Measurements from ENCODE around the gene PTDSS2. TPM values are rescaled to one million over a fixed set of nuclear protein-coding genes. Genes with fewer than 3 reads are reported as not detected.
"Not testable (repeated sequence)": the region's sequence is repeated elsewhere in the genome, so short reads cannot be mapped to it uniquely, and the experiment has no call there.

The PTDSS2 gene
- total and polyA plus RNA-seq, 10 of the 15 experiments (the other 5 are each of a cell fraction or from before 2014, with no cell fraction given): 0.39 to 21.1 (median 10.8) TPM

GRCh38 chr11:449889-450808, at the start of gene PTDSS2 (continued):
- TF ChIP-seq, protein P1, sequence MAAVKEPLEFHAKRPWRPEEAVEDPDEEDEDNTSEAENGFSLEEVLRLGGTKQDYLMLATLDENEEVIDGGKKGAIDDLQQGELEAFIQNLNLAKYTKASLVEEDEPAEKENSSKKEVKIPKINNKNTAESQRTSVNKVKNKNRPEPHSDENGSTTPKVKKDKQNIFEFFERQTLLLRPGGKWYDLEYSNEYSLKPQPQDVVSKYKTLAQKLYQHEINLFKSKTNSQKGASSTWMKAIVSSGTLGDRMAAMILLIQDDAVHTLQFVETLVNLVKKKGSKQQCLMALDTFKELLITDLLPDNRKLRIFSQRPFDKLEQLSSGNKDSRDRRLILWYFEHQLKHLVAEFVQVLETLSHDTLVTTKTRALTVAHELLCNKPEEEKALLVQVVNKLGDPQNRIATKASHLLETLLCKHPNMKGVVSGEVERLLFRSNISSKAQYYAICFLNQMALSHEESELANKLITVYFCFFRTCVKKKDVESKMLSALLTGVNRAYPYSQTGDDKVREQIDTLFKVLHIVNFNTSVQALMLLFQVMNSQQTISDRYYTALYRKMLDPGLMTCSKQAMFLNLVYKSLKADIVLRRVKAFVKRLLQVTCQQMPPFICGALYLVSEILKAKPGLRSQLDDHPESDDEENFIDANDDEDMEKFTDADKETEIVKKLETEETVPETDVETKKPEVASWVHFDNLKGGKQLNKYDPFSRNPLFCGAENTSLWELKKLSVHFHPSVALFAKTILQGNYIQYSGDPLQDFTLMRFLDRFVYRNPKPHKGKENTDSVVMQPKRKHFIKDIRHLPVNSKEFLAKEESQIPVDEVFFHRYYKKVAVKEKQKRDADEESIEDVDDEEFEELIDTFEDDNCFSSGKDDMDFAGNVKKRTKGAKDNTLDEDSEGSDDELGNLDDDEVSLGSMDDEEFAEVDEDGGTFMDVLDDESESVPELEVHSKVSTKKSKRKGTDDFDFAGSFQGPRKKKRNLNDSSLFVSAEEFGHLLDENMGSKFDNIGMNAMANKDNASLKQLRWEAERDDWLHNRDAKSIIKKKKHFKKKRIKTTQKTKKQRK (IDR thresholded peaks at IDR 0.05; ENCODE audit: low read depth, low read length): no peak
- TF ChIP-seq DPF2 (IDR thresholded peaks at IDR 0.05) (peak; percentile 77), POLR2A (IDR thresholded peaks at IDR 0.05; ENCODE audit: low read depth, low read length) (peak; percentile 77), SIX5 (IDR thresholded peaks at IDR 0.05; ENCODE audit: low read depth, low read length, severe bottlenecking) (peak; percentile 96), SP1 (IDR thresholded peaks at IDR 0.05; ENCODE audit: low read depth, low read length) (peak; percentile 66), TBL1XR1 (IDR thresholded peaks at IDR 0.05; ENCODE audit: low read depth, low read length) (peak; percentile 39; the same call in 1 of the 2 replicates), ATF3 (IDR thresholded peaks at IDR 0.05; ENCODE audit: borderline replicate concordance, extremely low read depth, low read depth, low read length) (peak; percentile 19; the same call in 1 of the 2 replicates), ELK1 (IDR thresholded peaks at IDR 0.05; ENCODE audit: low read depth, low read length) (peak; percentile 38; the same call in 1 of the 2 replicates), BACH1 (IDR thresholded peaks at IDR 0.05; ENCODE audit: borderline replicate concordance) (peak; percentile 75)

- intact Hi-C loops (cut with micrococcal nuclease; ENCODE audit: unreplicated experiment); DNase-seq (ENCODE audit: low read depth, low spot score); RAD21 ChIA-PET (ENCODE audit: unreplicated experiment); POLR2A ChIA-PET; SMC1A ChIA-PET (ENCODE audit: uncharacterized antibody, unreplicated experiment); H3K36me3 ChIP-seq (ENCODE audit: control insufficient read depth in 2 of 2, insufficient read depth in 2 of 2, low read length in 1 of 2); H4K20me1 ChIP-seq (ENCODE audit: control insufficient read depth, insufficient read depth); H3K4me2 ChIP-seq (ENCODE audit: control insufficient read depth, insufficient read depth); ATAC-seq; H3K9me3 ChIP-seq (replicated peaks; ENCODE audit: control insufficient read depth, insufficient read depth, low read length); in situ Hi-C loops (cut with MboI); H3K9ac ChIP-seq (ENCODE audit: control insufficient read depth, insufficient read depth, low read length); FAIRE-seq; BruUV-seq (replicated peaks); H3K27me3 ChIP-seq (replicated peaks in 1 of 2; ENCODE audit: control insufficient read depth in 2 of 2, insufficient read depth in 2 of 2, low read length in 1 of 2); H2AFZ ChIP-seq (ENCODE audit: control insufficient read depth, low read depth, low read length); H3K4me3 ChIP-seq; H3K79me2 ChIP-seq (ENCODE audit: control insufficient read depth, insufficient read depth, low read length); H3K4me1 ChIP-seq (ENCODE audit: control insufficient read depth, insufficient read depth, low read length); CTCF ChIA-PET; H3K27ac ChIP-seq (ENCODE audit: control insufficient read depth, insufficient read depth): not testable (repeated sequence)
- no CpG with 5 or more reads among the region's 52 CpGs for WGBS (ENCODE audit: insufficient coverage, insufficient replicate concordance, low lambda C conversion rate, missing lambda C conversion rate)
Measured at GRCh38 chr11:401196-401595, 48.9 kb upstream of the PTDSS2 start.

All from GM12878 (cell line).